ENCODE data around the gene PDE4B.

PDE4B gene

DNA sequence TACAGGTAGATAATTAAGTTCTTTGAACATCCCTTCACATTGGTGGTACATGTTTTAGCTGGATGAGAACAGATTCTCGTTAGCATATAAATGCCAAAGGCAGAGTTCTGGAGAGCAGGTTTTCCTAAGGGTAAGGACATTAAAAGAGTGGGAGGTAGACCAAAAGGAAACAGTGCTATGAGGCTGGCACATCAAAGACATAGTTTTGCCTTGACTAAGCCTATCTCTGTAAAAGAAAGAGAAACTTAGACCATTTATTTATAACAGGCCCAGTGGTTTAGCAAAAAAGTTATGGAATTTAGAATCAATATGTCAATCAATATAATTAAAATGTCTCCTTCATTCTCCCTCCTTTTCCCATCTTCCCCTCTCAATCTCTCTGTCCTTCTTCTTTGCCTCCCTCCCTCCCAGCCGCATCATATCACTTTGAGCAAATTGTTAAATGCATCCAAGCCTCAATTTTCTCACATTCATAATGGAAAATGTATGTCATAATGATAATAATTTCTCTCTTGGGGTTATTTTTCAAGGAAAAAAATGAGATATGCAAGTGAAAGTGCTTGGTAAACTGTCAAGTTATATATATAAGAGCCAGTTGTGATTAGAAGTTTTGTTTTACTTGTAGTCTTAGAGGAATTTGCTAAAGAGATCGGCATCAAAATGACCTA lies 531.4 kb downstream of the PDE4B start:
- Histone ChIP-seq H3F3A (ENCODE audit: insufficient read depth, low read length) (no peaks in the 10 kb centered on the region), H3K4me3 (ENCODE audit: low read depth, low read length, poor library complexity, severe bottlenecking) (no peak overlapping the region), H3K27me3 (ENCODE audit: insufficient read depth, low read length) (no peaks in the 10 kb centered on the region), H3K27ac (ENCODE audit: low read depth, low read length, poor library complexity, severe bottlenecking) (no peak overlapping the region), H3K79me2 (ENCODE audit: insufficient read depth, low read length) (no peaks in the 10 kb centered on the region), H4K20me1 (ENCODE audit: insufficient read depth, low read length) (no peaks in the 10 kb centered on the region), H3K4me1 (ENCODE audit: insufficient read depth, low read length, severe bottlenecking) (peaks cover 14% of the 10 kb centered on the region), H3K4me2 (ENCODE audit: low read length) (no peak overlapping the region), H3K36me3 (ENCODE audit: insufficient read depth, low read length) (no peaks in the 10 kb centered on the region), H3K9me3 (ENCODE audit: low read length) (no peaks in the 10 kb centered on the region), H3K9ac (ENCODE audit: low read length) (no peak overlapping the region), H2AFZ (ENCODE audit: low read length) (no peak overlapping the region), H3K9me2 (ENCODE audit: low read depth, low read length) (no peaks in the 10 kb centered on the region)
- TF ChIP-seq EZH2 (IDR thresholded peaks at IDR 0.05; ENCODE audit: borderline replicate concordance, low read length) = no peak
- TF ChIP-seq, protein P1, sequence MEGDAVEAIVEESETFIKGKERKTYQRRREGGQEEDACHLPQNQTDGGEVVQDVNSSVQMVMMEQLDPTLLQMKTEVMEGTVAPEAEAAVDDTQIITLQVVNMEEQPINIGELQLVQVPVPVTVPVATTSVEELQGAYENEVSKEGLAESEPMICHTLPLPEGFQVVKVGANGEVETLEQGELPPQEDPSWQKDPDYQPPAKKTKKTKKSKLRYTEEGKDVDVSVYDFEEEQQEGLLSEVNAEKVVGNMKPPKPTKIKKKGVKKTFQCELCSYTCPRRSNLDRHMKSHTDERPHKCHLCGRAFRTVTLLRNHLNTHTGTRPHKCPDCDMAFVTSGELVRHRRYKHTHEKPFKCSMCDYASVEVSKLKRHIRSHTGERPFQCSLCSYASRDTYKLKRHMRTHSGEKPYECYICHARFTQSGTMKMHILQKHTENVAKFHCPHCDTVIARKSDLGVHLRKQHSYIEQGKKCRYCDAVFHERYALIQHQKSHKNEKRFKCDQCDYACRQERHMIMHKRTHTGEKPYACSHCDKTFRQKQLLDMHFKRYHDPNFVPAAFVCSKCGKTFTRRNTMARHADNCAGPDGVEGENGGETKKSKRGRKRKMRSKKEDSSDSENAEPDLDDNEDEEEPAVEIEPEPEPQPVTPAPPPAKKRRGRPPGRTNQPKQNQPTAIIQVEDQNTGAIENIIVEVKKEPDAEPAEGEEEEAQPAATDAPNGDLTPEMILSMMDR (IDR thresholded peaks at IDR 0.05; ENCODE audit: low read length) = no peak

DNA sequence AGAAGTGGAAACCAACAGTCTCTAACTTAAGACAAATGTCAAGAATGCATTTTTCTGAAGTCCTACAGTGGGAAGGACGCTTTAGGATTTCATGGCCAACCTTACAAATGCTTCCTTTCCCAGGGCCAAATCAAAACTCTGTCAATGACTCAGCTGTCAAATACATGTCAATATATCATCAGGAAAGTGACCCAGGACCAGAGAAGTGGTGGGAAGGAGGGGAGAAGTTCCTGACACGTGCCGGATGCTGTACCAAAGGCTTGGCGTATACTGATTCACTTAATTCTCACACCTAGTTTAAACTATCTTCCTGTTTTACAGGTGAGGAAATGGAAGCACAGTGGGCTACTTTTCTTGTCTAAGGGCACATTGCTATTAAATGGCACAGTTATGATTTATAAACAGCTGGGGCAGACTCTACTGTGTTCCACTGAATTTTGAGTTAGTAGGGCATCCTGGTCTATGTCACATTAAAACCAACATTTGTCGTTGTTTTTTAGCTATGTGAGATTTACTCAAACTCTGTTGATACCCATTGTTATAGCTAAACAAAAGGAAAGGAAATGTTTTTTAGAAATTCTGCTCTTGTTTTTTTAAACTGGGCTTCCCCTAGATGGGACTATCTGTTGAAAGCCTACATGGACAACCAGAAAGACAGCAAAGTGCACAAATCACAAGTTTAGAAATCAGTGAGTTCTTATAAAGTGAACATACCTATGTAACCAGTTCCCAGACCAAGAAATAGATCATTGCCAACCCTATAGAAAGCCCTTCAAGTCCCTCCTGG lies 533.1 kb downstream of the PDE4B start:
- Histone ChIP-seq H3K9me2 (ENCODE audit: low read depth, low read length) (no peaks in the 10 kb centered on the region), H3K27me3 (ENCODE audit: insufficient read depth, low read length) (no peaks in the 10 kb centered on the region), H3K4me3 (ENCODE audit: low read depth, low read length, poor library complexity, severe bottlenecking) (no peak overlapping the region), H4K20me1 (ENCODE audit: insufficient read depth, low read length) (no peaks in the 10 kb centered on the region), H3K36me3 (ENCODE audit: insufficient read depth, low read length) (no peaks in the 10 kb centered on the region), H3K4me2 (ENCODE audit: low read length) (no peak overlapping the region), H3K79me2 (ENCODE audit: insufficient read depth, low read length) (no peaks in the 10 kb centered on the region), H3K4me1 (ENCODE audit: insufficient read depth, low read length, severe bottlenecking) (peaks cover 25% of the 10 kb centered on the region), H3K9me3 (ENCODE audit: low read length) (no peaks in the 10 kb centered on the region), H3K27ac (ENCODE audit: low read depth, low read length, poor library complexity, severe bottlenecking) (no peak overlapping the region), H3F3A (ENCODE audit: insufficient read depth, low read length) (no peaks in the 10 kb centered on the region), H3K9ac (ENCODE audit: low read length) (no peak overlapping the region), H2AFZ (ENCODE audit: low read length) (no peak overlapping the region)
- no peak for TF ChIP-seq EZH2 (IDR thresholded peaks at IDR 0.05; ENCODE audit: borderline replicate concordance, low read length)
- TF ChIP-seq, protein P1 (IDR thresholded peaks at IDR 0.05; ENCODE audit: low read length) = no peak

DNA sequence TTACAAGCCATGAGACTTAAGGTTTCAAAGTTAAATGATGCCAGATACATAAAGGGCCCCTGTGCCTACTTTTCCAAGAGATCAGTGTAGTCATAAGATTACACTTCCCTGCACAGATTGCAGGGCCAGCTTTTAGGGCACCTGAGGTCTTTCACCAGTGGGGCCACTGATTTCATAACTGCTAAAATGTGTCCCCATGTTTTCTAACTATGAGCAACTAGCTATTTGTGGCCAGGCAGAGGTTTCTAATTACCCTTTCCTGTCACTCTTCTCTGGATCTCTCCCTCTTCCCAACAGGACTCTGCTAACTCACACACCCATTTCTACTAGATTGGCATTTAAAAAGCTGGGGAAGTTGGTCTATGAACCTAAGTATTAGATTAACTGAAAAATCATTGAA lies 534.2 kb downstream of the PDE4B start:
- no peak overlapping the region for H2AFZ ChIP-seq (ENCODE audit: low read length)
- no peak overlapping the region for H3K4me2 ChIP-seq (ENCODE audit: low read length)
- no peaks in the 10 kb centered on the region for H3K9me2 ChIP-seq (ENCODE audit: low read depth, low read length)
- H3K4me3 ChIP-seq (ENCODE audit: low read depth, low read length, poor library complexity, severe bottlenecking) = no peak overlapping the region
- TF ChIP-seq EZH2 (IDR thresholded peaks at IDR 0.05; ENCODE audit: borderline replicate concordance, low read length) = no peak
- TF ChIP-seq, protein P1 (IDR thresholded peaks at IDR 0.05; ENCODE audit: low read length) = no peak
- H3K79me2 ChIP-seq (ENCODE audit: insufficient read depth, low read length) = no peaks in the 10 kb centered on the region
- no peaks in the 10 kb centered on the region for H3K9me3 ChIP-seq (ENCODE audit: low read length)
- no peaks in the 10 kb centered on the region for H3K27me3 ChIP-seq (ENCODE audit: insufficient read depth, low read length)
- peaks cover 36% of the 10 kb centered on the region for H3K4me1 ChIP-seq (ENCODE audit: insufficient read depth, low read length, severe bottlenecking)
- H3F3A ChIP-seq (ENCODE audit: insufficient read depth, low read length) = no peaks in the 10 kb centered on the region
- no peak overlapping the region for H3K9ac ChIP-seq (ENCODE audit: low read length)
- H3K27ac ChIP-seq (ENCODE audit: low read depth, low read length, poor library complexity, severe bottlenecking) = no peak overlapping the region
- no peaks in the 10 kb centered on the region for H4K20me1 ChIP-seq (ENCODE audit: insufficient read depth, low read length)
- H3K36me3 ChIP-seq (ENCODE audit: insufficient read depth, low read length) = no peaks in the 10 kb centered on the region
